ENCODE measurements around the gene VCX2.
"Not testable (repeated sequence)": the region's sequence is repeated elsewhere in the genome, so short reads cannot be mapped to it uniquely, and the experiment has no call there.

VCX2 gene

GRCh38 chrX:8171169-8171568 is at the start of gene VCX2:
TSS of gene VCX2 (minus strand) at chrX:8171267. CDS start at chrX:8170643, 624 bp downstream.
- DNase-seq (ENCODE audit: low read depth in 2 of 2, low spot score in 1 of 2), result not testable (repeated sequence)

GRCh38 chrX:8204943-8205342 is 33.9 kb upstream of the VCX2 start:
- no peak for DNase-seq (ENCODE audit: low read depth in 2 of 2, low spot score in 1 of 2)

GRCh38 chrX:8204169-8204935 is 33.3 kb upstream of the VCX2 start:
- DNase-seq (ENCODE audit: low read depth in 2 of 2, low spot score in 1 of 2), result no peak

GRCh38 chrX:8201896-8202331 is 30.8 kb upstream of the VCX2 start:
- DNase-seq (ENCODE audit: low read depth in 2 of 2, low spot score in 1 of 2), result no peak

- DNase-seq (ENCODE audit: low read depth in 2 of 2, low spot score in 1 of 2), result no peak
These were observed 25.7 kb upstream of the VCX2 start for GRCh38 chrX:8196776-8197175.

- no peak for DNase-seq (ENCODE audit: low read depth in 2 of 2, low spot score in 1 of 2)
These were observed 23.1 kb upstream of the VCX2 start for GRCh38 chrX:8194216-8194615.

GRCh38 chrX:8192276-8192675 is 21.2 kb upstream of the VCX2 start:
- DNase-seq (ENCODE audit: low read depth in 2 of 2, low spot score in 1 of 2), result no peak

GRCh38 chrX:8191022-8191421 is 20.0 kb upstream of the VCX2 start:
- DNase-seq (ENCODE audit: low read depth in 2 of 2, low spot score in 1 of 2), result no peak

GRCh38 chrX:8190341-8190830 is 19.3 kb upstream of the VCX2 start:
- no peak for DNase-seq (ENCODE audit: low read depth in 2 of 2, low spot score in 1 of 2)

GRCh38 chrX:8189096-8189830 is 18.2 kb upstream of the VCX2 start:
- no peak for DNase-seq (ENCODE audit: low read depth in 2 of 2, low spot score in 1 of 2)

GRCh38 chrX:8183346-8183745 is 12.3 kb upstream of the VCX2 start:
- no peak for DNase-seq (ENCODE audit: low read depth in 2 of 2, low spot score in 1 of 2)

GRCh38 chrX:8179656-8180055 is 8.6 kb upstream of the VCX2 start:
- DNase-seq (ENCODE audit: low read depth in 2 of 2, low spot score in 1 of 2), result no peak

GRCh38 chrX:8154011-8154410 is 17.1 kb downstream of the VCX2 start:
- not testable (repeated sequence) for DNase-seq (ENCODE audit: low read depth in 2 of 2, low spot score in 1 of 2)

- no peak for DNase-seq (ENCODE audit: low read depth in 2 of 2, low spot score in 1 of 2)
These were observed 23.8 kb downstream of the VCX2 start for GRCh38 chrX:8147226-8147625.

- DNase-seq (ENCODE audit: low read depth in 2 of 2, low spot score in 1 of 2), result no peak
These were observed 26.1 kb downstream of the VCX2 start for GRCh38 chrX:8144925-8145324.

GRCh38 chrX:8141896-8142295 is 29.2 kb downstream of the VCX2 start:
- no peak for DNase-seq (ENCODE audit: low read depth in 2 of 2, low spot score in 1 of 2)

- no peak for DNase-seq (ENCODE audit: low read depth in 2 of 2, low spot score in 1 of 2)
These were observed 29.9 kb downstream of the VCX2 start for GRCh38 chrX:8140986-8141744.

GRCh38 chrX:8139716-8140115 is 31.4 kb downstream of the VCX2 start:
- DNase-seq (ENCODE audit: low read depth in 2 of 2, low spot score in 1 of 2), result no peak

GRCh38 chrX:8138252-8138651 is 32.8 kb downstream of the VCX2 start:
- no peak for DNase-seq (ENCODE audit: low read depth in 2 of 2, low spot score in 1 of 2)

GRCh38 chrX:8126648-8127047 is 44.4 kb downstream of the VCX2 start:
- no peak for DNase-seq (ENCODE audit: low read depth in 2 of 2, low spot score in 1 of 2)

GRCh38 chrX:8126092-8126491 is 45.0 kb downstream of the VCX2 start:
- no peak for DNase-seq (ENCODE audit: low read depth in 2 of 2, low spot score in 1 of 2)

GRCh38 chrX:8125566-8125965 is 45.5 kb downstream of the VCX2 start:
- DNase-seq (ENCODE audit: low read depth in 2 of 2, low spot score in 1 of 2), result no peak
